AG09319 (cell line): ENCODE measurements around the gene CDC14A.
"Not testable (repeated sequence)": the region's sequence is repeated elsewhere in the genome, so short reads cannot be mapped to it uniquely, and the experiment has no call there.

Experiments
- DNase-seq: peaks from one replicate; pipeline ENCODE4 v3.0.0-alpha.2; 2010; ENCODE audit warnings: low read depth; ENCODE audit errors: extremely low read depth
- CTCF ChIP-seq: IDR thresholded peaks from 2 replicates; pipeline ENCODE4 v1.5.1; 2011; ENCODE audit warnings: low read depth, mild to moderate bottlenecking, inconsistent platforms, low read length, moderate library complexity

CDC14A gene

DNA sequence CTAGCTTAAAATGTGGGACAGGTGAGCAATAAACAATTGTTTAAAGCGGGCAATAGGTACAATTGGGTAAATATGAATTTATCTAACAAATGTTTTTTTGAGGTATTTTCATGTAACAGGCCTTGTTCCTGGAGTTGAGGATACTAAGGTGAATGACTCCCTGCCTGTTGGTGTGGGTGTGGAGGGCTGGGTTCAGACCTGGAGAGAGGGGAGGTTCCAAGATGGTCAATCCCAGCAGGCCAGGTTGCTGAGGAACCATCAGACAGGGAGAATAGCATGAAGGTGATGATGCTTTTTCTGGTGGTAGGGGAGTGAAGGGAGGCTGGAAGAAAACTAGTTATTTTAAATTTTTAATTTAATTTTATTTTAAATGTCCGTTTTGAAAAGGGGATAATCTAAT, 46.3 kb downstream of the CDC14A start:
- DNase-seq, result no peak
- TF ChIP-seq CTCF, result no peak

- no peak for TF ChIP-seq CTCF
- DNase-seq, result no peak
These were observed 48.1 kb downstream of the CDC14A start for GRCh38 chr1:100400404-100400803.

DNA sequence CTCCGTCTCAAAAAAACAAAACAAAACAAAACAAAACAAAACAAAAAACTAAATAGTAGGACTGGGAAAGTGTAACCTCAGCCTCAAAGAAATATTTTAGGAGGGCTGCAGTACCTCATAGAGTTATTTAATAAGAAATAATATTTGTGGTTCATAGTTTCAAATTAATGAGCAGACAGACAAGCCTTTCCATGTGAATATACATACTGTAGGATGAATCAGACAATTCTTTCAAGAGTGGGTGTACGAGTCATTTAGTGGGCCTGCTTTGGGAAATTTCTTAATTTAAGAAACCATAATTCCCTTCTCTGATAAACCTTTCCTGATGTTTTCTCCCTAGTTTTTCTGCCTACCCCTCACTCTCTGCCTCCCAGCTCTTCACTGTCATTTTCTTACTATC, 52.5 kb downstream of the CDC14A start:
- no peak for DNase-seq
- no peak for TF ChIP-seq CTCF

DNA sequence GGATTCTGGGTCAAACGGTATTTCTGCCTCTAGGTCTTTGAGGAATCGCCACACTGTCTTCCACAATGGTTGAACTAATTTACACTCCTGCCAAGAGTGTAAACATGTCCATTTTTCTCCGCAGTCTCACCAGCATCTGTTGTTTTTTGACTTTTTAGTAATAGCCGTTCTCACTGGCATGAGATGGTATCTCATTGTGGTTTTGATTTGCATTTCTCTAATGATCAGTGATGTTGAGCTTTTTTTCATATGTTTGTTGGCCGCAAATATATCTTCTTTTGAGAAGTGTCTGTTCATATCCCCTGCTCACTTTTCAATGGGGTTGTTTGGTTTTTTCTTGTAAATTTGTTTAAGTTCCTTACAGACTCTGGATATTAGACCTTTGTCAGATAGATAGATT, 53.6 kb downstream of the CDC14A start:
- DNase-seq, result not testable (repeated sequence)

GRCh38 chr1:100407390-100407789, 55.1 kb downstream of the CDC14A start:
- DNase-seq, result not testable (repeated sequence)

GRCh38 chr1:100411019-100411418, 58.7 kb downstream of the CDC14A start:
- TF ChIP-seq CTCF, result no peak
- DNase-seq, result no peak

DNA sequence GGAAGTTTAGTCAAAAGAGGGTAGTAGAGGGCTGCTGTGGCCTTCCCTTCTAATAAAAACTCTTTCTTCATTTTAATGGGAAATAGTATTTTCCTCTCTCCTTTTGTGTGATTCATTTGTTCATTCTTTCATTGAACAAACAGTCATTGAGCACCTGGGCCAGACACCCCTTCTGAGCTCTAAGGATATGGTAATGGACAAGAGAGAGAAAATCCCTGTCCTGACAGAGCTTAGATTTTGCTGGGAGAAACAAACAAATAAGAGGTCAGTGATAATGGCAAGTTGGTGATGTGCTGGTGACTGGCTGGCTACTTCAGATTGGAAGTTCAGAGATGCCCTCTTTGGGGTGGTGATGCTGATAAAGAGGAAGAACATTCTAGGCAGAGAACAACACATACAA, 59.3 kb downstream of the CDC14A start:
- no peak for DNase-seq
- no peak for TF ChIP-seq CTCF

GRCh38 chr1:100413035-100413434, 60.7 kb downstream of the CDC14A start:
- DNase-seq, result no peak
- TF ChIP-seq CTCF, result no peak
